HL-60 (cell line): ENCODE measurements around the gene PELI2.

Experiments
- GABPA ChIP-seq: IDR thresholded peaks from 2 replicates; pipeline ENCODE4 v1.6.1; 2012; ENCODE audit warnings: low read depth
- POLR2AphosphoS5 ChIP-seq: IDR thresholded peaks from 2 replicates; pipeline ENCODE4 v1.6.1; 2012; ENCODE audit warnings: low read depth
- TF ChIP-seq, protein P1 (sequence below): IDR thresholded peaks from one replicate; pipeline ENCODE4 v1.5.1; 2011; ENCODE audit warnings: low read length, control low read depth, inconsistent platforms; ENCODE audit not compliant: insufficient read depth

DNA sequence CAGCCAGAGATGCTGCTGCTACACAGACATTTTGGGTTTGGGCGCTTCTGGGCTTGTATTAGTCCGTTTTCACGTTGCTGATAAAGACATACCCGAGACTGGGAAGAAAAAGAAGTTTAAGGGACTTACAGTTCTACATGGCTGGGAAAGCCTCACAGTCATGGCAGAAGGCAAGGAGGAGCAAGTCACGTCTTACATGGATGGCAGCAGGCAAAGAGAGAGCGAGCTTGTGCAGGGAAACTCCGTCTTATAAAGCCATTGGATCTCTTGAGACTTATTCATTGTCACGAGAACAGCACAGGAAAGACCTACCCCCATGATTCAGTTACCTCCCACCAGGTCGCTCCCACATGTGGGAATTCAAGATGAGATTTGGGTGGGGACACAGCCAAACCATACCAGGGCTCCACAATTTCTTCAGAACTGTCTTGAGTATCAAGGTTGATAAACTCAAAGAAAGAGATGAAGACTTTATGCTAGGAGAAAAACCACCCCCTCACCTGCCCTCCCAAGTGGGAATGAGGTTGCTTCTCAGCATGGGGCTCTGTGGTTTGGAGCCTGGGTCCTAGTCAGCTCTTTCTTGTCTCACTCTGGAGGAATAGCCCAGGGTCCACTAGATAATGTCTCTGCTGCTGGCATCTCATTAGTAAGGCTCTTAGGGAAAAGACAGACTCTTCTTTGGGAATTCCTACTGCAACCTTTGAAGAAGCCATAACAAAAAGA is 200.3 kb downstream of the PELI2 start:
- TF ChIP-seq, protein P1, sequence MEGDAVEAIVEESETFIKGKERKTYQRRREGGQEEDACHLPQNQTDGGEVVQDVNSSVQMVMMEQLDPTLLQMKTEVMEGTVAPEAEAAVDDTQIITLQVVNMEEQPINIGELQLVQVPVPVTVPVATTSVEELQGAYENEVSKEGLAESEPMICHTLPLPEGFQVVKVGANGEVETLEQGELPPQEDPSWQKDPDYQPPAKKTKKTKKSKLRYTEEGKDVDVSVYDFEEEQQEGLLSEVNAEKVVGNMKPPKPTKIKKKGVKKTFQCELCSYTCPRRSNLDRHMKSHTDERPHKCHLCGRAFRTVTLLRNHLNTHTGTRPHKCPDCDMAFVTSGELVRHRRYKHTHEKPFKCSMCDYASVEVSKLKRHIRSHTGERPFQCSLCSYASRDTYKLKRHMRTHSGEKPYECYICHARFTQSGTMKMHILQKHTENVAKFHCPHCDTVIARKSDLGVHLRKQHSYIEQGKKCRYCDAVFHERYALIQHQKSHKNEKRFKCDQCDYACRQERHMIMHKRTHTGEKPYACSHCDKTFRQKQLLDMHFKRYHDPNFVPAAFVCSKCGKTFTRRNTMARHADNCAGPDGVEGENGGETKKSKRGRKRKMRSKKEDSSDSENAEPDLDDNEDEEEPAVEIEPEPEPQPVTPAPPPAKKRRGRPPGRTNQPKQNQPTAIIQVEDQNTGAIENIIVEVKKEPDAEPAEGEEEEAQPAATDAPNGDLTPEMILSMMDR = no peak
- TF ChIP-seq POLR2AphosphoS5 (no peak), GABPA (no peak)
